ENCODE data around the gene PACSIN2. TPM values are rescaled to one million over a fixed set of nuclear protein-coding genes. Genes with fewer than 3 reads are reported as not detected.
A peak's percentile ranks its signal among the peaks of the same experiment; 100 is the strongest.

PACSIN2 gene
- total and polyA plus RNA-seq, 7 experiments from 2014 or later = 26.6 to 62.5 (median 36.3) TPM

GRCh38 chr22:42942351-42942750 is 72.6 kb downstream of the PACSIN2 start:
- no peak overlapping the region for H3K4me3 Mint-ChIP-seq
- H3K9me3 Mint-ChIP-seq = no peaks in the 10 kb centered on the region
- Histone ChIP-seq H3K4me1 (ENCODE audit: control insufficient read depth in 2 of 2, insufficient read depth in 2 of 2, low read length in 2 of 2) (no peaks in the 10 kb centered on the region), H3K27ac (ENCODE audit: low read depth, low read length) (no peak overlapping the region), H3K4me3 (ENCODE audit: low read length) (no peak overlapping the region), H3K36me3 (ENCODE audit: control insufficient read depth in 2 of 3, insufficient read depth in 3 of 3, low read length in 3 of 3) (peaks cover 0 to 15% (median 0%) of the 10 kb centered on the region in 3 experiments), H3K27me3 (ENCODE audit: control insufficient read depth in 2 of 2, insufficient read depth in 2 of 2, low read length in 2 of 2) (no peaks in the 10 kb centered on the region), H3K9me3 (ENCODE audit: control insufficient read depth in 2 of 3, low read length in 3 of 3) (no peaks in the 10 kb centered on the region)
- peaks cover 34 to 73% (median 52%) of the 10 kb centered on the region in 7 donors for H3K4me1 Mint-ChIP-seq
- H3K27me3 Mint-ChIP-seq = no peaks in the 10 kb centered on the region
- H3K27ac Mint-ChIP-seq = no peak overlapping the region
- POLR2A ChIA-PET = no interaction called here
- intact Hi-C loops (cut with micrococcal nuclease) = no loop called here
- CTCF ChIA-PET = no interaction called here
- ATAC-seq (no peak), DNase-seq (no peak)
- H3K36me3 Mint-ChIP-seq = peaks cover 4 to 32% (median 8%) of the 10 kb centered on the region in 5 donors

- ChIA-PET CTCF (no interaction called here), POLR2A (no interaction called here)
- Histone ChIP-seq H3K4me1 (ENCODE audit: control insufficient read depth in 2 of 2, insufficient read depth in 2 of 2, low read length in 2 of 2) (peaks cover 0 to 3% of the 10 kb centered on the region in 2 donors), H3K27me3 (ENCODE audit: control insufficient read depth in 2 of 2, insufficient read depth in 2 of 2, low read length in 2 of 2) (no peaks in the 10 kb centered on the region), H3K36me3 (ENCODE audit: control insufficient read depth in 2 of 3, insufficient read depth in 3 of 3, low read length in 3 of 3) (peaks cover 0 to 4% (median 0%) of the 10 kb centered on the region in 3 experiments), H3K9me3 (ENCODE audit: control insufficient read depth in 2 of 3, low read length in 3 of 3) (no peaks in the 10 kb centered on the region), H3K27ac (ENCODE audit: low read depth, low read length) (no peak overlapping the region), H3K4me3 (ENCODE audit: low read length) (no peak overlapping the region)
- ATAC-seq = no peak
- Mint-ChIP-seq H3K4me3 (peak overlapping the region in 1 of 10 donors; percentile 21), H3K4me1 (peaks cover 29 to 61% (median 44%) of the 10 kb centered on the region in 7 donors), H3K9me3 (no peaks in the 10 kb centered on the region), H3K36me3 (peaks cover 0 to 24% (median 8%) of the 10 kb centered on the region in 5 donors), H3K27me3 (no peaks in the 10 kb centered on the region), H3K27ac (no peak overlapping the region)
- intact Hi-C loops (cut with micrococcal nuclease) = no loop called here
- no peak for DNase-seq
These were observed 74.9 kb downstream of the PACSIN2 start for GRCh38 chr22:42939941-42940653.

- DNase-seq (no peak), ATAC-seq (no peak)
- Mint-ChIP-seq H3K36me3 (peaks cover 0 to 23% (median 8%) of the 10 kb centered on the region in 5 donors), H3K27ac (no peak overlapping the region), H3K27me3 (no peaks in the 10 kb centered on the region), H3K9me3 (no peaks in the 10 kb centered on the region), H3K4me1 (peaks cover 32 to 64% (median 51%) of the 10 kb centered on the region in 7 donors), H3K4me3 (no peak overlapping the region)
- Histone ChIP-seq H3K27me3 (ENCODE audit: control insufficient read depth in 2 of 2, insufficient read depth in 2 of 2, low read length in 2 of 2) (no peaks in the 10 kb centered on the region), H3K9me3 (ENCODE audit: control insufficient read depth in 2 of 3, low read length in 3 of 3) (no peaks in the 10 kb centered on the region), H3K4me3 (ENCODE audit: low read length) (no peak overlapping the region), H3K4me1 (ENCODE audit: control insufficient read depth in 2 of 2, insufficient read depth in 2 of 2, low read length in 2 of 2) (peaks cover 0 to 3% of the 10 kb centered on the region in 2 donors), H3K27ac (ENCODE audit: low read depth, low read length) (no peak overlapping the region), H3K36me3 (ENCODE audit: control insufficient read depth in 2 of 3, insufficient read depth in 3 of 3, low read length in 3 of 3) (peaks cover 0 to 4% (median 0%) of the 10 kb centered on the region in 3 experiments)
- ChIA-PET POLR2A (no interaction called here), CTCF (no interaction called here)
- intact Hi-C loops (cut with micrococcal nuclease) = no loop called here
These were observed 75.5 kb downstream of the PACSIN2 start for GRCh38 chr22:42939451-42939881.

DNA sequence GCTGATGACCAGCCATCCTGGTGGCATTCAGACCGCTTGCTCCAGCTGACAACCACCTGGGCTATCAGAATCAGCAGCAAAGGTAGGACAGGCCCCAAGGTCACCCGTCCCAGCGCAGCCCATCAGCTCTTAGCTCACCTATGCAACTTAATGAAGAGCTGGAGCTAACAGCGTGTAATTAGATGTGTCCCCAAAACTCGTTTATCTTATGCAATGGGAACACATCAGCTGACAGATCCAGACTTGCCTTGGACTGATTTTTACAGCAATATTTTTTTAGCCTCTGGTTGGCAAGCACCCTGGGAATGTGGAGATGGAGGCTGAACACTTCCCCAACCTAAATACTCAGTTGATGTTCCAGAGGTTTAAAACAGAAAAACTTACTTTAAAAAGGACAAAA is 76.0 kb downstream of the PACSIN2 start:
- ATAC-seq = no peak

GRCh38 chr22:42938449-42938848 is 76.5 kb downstream of the PACSIN2 start:
- no peak for ATAC-seq
- Histone ChIP-seq H3K4me3 (ENCODE audit: low read length) (no peak overlapping the region), H3K36me3 (ENCODE audit: control insufficient read depth in 2 of 3, insufficient read depth in 3 of 3, low read length in 3 of 3) (no peaks in the 10 kb centered on the region), H3K4me1 (ENCODE audit: control insufficient read depth in 2 of 2, insufficient read depth in 2 of 2, low read length in 2 of 2) (peaks cover 0 to 3% of the 10 kb centered on the region in 2 donors), H3K27me3 (ENCODE audit: control insufficient read depth in 2 of 2, insufficient read depth in 2 of 2, low read length in 2 of 2) (no peaks in the 10 kb centered on the region), H3K9me3 (ENCODE audit: control insufficient read depth in 2 of 3, low read length in 3 of 3) (no peaks in the 10 kb centered on the region), H3K27ac (ENCODE audit: low read depth, low read length) (no peak overlapping the region)
- Mint-ChIP-seq H3K4me3 (no peak overlapping the region), H3K4me1 (peaks cover 42 to 74% (median 61%) of the 10 kb centered on the region in 7 donors), H3K27me3 (no peaks in the 10 kb centered on the region), H3K27ac (peak overlapping the region in 2 of 9 donors; percentile 14 to 84), H3K36me3 (peaks cover 0 to 17% (median 3%) of the 10 kb centered on the region in 5 donors), H3K9me3 (no peaks in the 10 kb centered on the region)
- no peak for DNase-seq
- ChIA-PET CTCF (no interaction called here), POLR2A (no interaction called here)
- intact Hi-C loops (cut with micrococcal nuclease) = no loop called here

More for the DNA sequence above, 76.0 kb downstream of the PACSIN2 start:
- DNase-seq = no peak
- Histone ChIP-seq H3K27ac (ENCODE audit: low read depth, low read length) (no peak overlapping the region), H3K36me3 (ENCODE audit: control insufficient read depth in 2 of 3, insufficient read depth in 3 of 3, low read length in 3 of 3) (peaks cover 0 to 2% (median 0%) of the 10 kb centered on the region in 3 experiments), H3K9me3 (ENCODE audit: control insufficient read depth in 2 of 3, low read length in 3 of 3) (no peaks in the 10 kb centered on the region), H3K4me3 (ENCODE audit: low read length) (no peak overlapping the region), H3K4me1 (ENCODE audit: control insufficient read depth in 2 of 2, insufficient read depth in 2 of 2, low read length in 2 of 2) (peaks cover 0 to 3% of the 10 kb centered on the region in 2 donors), H3K27me3 (ENCODE audit: control insufficient read depth in 2 of 2, insufficient read depth in 2 of 2, low read length in 2 of 2) (no peaks in the 10 kb centered on the region)
- H3K36me3 Mint-ChIP-seq = peaks cover 0 to 22% (median 8%) of the 10 kb centered on the region in 5 donors
- CTCF ChIA-PET = no interaction called here
- no peak overlapping the region for H3K4me3 Mint-ChIP-seq
- POLR2A ChIA-PET = no interaction called here
- intact Hi-C loops (cut with micrococcal nuclease) = no loop called here
- H3K27ac Mint-ChIP-seq = no peak overlapping the region
- H3K27me3 Mint-ChIP-seq = no peaks in the 10 kb centered on the region
- peaks cover 37 to 68% (median 56%) of the 10 kb centered on the region in 7 donors for H3K4me1 Mint-ChIP-seq
- no peaks in the 10 kb centered on the region for H3K9me3 Mint-ChIP-seq

GRCh38 chr22:42937164-42937843 is 77.6 kb downstream of the PACSIN2 start:
- no peaks in the 10 kb centered on the region for H3K9me3 Mint-ChIP-seq
- Histone ChIP-seq H3K27me3 (ENCODE audit: control insufficient read depth in 2 of 2, insufficient read depth in 2 of 2, low read length in 2 of 2) (no peaks in the 10 kb centered on the region), H3K27ac (ENCODE audit: low read depth, low read length) (no peak overlapping the region), H3K36me3 (ENCODE audit: control insufficient read depth in 2 of 3, insufficient read depth in 3 of 3, low read length in 3 of 3) (no peaks in the 10 kb centered on the region), H3K4me1 (ENCODE audit: control insufficient read depth in 2 of 2, insufficient read depth in 2 of 2, low read length in 2 of 2) (peaks cover 0 to 3% of the 10 kb centered on the region in 2 donors), H3K9me3 (ENCODE audit: control insufficient read depth in 2 of 3, low read length in 3 of 3) (no peaks in the 10 kb centered on the region), H3K4me3 (ENCODE audit: low read length) (no peak overlapping the region)
- peaks cover 50 to 82% (median 72%) of the 10 kb centered on the region in 7 donors for H3K4me1 Mint-ChIP-seq
- intact Hi-C loops (cut with micrococcal nuclease) = no loop called here
- peaks cover 0 to 9% (median 1%) of the 10 kb centered on the region in 5 donors for H3K36me3 Mint-ChIP-seq
- CTCF ChIA-PET = no interaction called here
- ATAC-seq (peak; percentile 88), DNase-seq (peak in 1 of 9 donors; percentile 30)
- POLR2A ChIA-PET = no interaction called here
- H3K27me3 Mint-ChIP-seq = no peaks in the 10 kb centered on the region
- peak overlapping the region in 4 of 10 donors; percentile 0 to 47 (median 22) for H3K4me3 Mint-ChIP-seq
- H3K27ac Mint-ChIP-seq = peak overlapping the region in 1 of 9 donors; percentile 30

Measured in naive thymus-derived CD4-positive, alpha-beta T cell (primary cell).